HL-60/S4 treated with phorbol 12-myristate 13-acetate at 8.2 ng/mL for 4 days and 3 days (cell line): ENCODE data around the gene SPANXB1.
"Not testable (repeated sequence)": the region's sequence is repeated elsewhere in the genome, so short reads cannot be mapped to it uniquely, and the experiment has no call there.

ENCODE experiments used
- in situ Hi-C: fragments of 300-500 bp; cut with MboI; formaldehyde crosslinking; loops from 2 replicates; pipeline ENCODE4 v1.15.0; 2022; ENCODE audit warnings: low sequenced_read_pairs

Gene SPANXB1, protein sequence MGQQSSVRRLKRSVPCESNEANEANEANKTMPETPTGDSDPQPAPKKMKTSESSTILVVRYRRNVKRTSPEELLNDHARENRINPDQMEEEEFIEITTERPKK

DNA sequence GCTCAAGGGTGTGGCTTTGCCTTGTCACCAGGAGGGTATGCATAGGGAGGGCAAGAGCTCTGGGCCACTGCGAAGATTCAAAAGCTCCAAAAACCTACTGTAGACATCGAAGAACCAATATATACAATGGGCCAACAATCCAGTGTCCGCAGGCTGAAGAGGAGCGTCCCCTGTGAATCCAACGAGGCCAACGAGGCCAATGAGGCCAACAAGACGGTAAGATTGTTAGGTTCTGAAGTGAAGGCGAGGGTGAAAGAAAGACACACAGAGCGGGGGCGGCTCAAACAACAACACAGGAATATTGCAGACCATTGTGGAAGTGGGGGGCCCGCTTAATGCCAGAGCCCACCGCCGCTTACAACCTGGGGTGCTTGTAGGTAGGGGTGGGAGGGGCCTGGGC is at the start of gene SPANXB1:
TSS of gene SPANXB1 (plus strand) at position 27 of the 400 bp plus-strand sequence. CDS start at position 127, 100 bp downstream.
- in situ Hi-C loops, result not testable (repeated sequence)

DNA sequence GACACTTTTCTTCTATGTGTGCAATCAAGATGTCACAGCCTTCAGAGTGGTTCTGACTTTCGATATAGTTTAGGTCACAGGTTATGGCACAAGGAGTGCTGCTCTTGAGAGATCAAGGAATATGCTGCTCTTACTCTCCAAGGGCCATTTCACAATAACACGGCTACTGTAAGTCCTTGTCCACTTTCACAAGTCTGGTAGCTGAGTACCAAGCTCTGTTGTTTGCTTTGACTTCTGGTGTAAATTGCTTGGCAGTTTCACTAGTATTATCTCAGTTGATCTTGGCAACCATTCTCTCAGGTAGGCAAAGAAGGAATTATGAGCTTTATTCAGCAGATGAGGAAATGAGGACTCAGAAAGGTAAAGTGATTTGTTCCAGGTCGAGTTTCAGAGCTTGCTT is 35.4 kb upstream of the SPANXB1 start:
- in situ Hi-C loops, result no loop called here

DNA sequence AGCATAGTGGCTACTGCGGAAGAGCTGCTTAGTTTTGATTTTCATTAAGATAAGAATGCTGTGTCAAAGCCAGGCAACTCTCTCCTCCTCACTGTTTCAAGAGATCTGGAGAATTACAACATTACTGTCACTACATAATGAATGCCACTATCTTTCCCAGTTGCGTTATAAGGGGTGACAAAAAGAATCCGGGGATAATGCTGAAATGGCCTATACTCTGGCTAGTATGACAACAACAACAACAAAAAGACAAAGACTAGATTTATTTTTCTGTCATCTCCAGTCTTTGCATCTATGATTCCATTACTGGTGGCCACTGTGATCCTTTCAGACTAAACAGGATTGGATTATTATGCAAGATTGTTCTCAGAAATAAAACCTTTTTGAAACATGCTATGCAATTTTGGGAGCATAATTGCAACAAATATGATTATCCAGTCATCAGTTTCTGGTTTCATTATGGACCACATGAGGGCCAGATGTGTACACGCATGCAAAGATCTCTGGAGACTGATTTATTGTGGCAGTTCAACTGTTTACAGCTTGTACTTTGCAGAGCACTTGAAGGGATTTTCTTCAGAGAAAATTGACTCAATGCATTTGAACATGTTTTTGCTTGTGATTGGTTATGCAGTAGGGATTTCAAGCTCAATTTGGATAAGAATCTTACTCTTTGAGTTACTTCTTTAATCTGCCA is 31.1 kb upstream of the SPANXB1 start:
- in situ Hi-C loops, result no loop called here

DNA sequence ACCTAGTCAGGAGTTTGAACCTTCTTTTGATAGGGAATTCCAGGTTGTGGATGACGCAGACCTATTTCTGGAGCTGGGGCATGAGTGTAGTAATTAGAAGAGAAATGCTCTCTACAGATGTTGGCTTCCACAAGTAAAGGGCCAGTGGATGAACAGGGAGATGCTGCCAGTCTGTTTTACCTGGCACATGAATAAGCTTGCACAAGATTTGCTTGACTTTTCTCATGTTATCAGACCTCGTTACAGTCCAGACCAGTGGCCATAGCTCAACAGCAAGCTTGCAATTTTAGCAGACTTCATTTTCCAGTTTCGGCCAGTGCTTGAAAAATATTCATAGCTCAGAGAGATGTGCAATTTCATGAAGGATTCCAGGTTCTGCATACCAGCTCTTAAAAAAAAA is 26.9 kb upstream of the SPANXB1 start:
- in situ Hi-C loops, result no loop called here

DNA sequence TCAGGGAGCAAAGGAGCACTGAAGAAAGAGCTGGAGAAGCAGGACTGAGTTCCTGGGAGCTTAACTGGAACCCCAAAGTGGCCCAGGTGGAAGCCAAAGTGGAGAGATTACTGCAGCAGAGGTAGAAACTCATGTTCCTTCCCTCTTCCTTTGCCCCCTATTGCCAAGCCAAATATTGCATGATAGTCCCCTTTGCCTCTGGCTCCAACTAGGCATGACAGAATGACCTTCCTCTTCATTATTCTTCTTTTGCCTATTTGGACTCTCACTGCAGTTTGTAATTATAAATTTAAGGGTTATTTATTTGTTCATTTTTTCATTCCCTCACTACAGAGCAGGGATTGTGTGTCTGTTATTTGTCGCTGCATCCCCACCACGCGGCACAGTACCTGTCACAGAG is 22.1 kb upstream of the SPANXB1 start:
- in situ Hi-C loops, result no loop called here

DNA sequence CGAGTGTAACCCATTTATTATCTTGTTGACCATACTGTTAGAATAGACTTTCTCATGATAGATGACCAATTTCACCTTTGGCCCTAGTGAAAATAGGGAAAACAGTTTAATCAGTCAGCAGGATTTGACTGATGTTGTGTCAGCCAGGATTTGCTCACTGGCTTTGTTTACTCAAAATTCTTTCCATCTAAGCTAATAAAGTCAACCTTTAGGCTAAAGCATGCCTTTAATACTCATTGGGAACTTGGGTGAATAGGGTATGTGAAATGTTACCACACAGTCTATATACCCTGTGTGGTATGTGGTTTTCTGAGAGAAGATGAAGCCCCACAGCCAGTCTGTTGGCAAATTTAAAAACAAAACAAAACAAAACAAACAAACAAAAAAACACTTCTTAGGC is 18.7 kb upstream of the SPANXB1 start:
- in situ Hi-C loops, result no loop called here

DNA sequence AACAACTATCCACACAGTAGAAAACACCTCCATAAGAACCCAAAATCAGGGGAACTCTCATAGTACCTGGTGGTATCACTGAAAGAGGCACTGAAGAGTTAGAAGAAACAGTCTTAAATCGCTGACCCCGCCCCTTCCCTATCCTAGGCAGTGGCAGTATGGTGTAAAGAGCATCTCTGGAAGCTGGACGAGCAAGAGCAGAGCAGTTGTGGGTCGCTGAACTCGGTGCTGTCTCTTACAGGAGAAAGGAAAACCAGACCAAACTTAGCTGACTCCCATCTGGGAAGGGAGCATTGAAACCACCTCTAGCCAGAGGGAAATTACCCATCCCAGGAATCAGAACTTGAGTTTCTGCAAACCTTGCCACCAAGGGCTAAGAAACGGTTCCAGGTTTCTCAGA is 2.8 kb downstream of the SPANXB1 start:
- in situ Hi-C loops, result not testable (repeated sequence)

DNA sequence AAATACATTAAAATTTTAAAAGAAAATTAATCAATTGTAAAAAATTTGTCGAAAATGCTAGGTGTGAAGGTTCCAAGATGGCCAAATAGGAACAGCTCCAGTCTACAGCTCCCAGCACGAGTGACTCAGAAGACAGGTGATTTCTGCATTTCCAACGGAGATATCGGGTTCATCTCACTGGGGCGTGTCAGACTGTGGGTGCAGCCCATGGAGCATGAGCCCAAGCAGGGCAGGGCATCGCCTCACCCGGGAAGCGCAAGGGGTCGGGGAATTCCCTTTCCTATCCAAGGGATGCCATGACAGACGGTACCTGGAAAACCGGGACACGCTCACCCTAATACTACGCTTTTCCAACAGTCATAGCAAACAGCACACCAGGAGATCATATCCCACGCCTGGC is 41.9 kb downstream of the SPANXB1 start:
- in situ Hi-C loops, result not testable (repeated sequence)

DNA sequence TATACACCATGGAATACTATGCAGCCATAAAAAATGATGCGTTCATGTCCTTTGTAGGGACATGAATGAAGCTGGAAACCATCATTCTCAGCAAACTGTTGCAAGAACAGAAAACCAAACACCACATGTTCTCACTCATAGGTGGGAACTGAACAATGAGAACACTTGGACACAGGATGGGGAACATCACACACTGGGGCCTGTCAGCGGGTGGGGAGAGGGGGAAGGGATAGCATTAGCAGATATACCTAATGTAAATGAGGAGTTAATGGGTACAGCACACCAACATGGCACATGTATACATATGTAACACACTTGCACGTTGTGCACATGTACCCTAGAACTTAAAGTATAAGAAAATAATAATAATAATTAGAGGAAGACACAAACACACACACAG is 47.5 kb downstream of the SPANXB1 start:
- in situ Hi-C loops, result not testable (repeated sequence)

DNA sequence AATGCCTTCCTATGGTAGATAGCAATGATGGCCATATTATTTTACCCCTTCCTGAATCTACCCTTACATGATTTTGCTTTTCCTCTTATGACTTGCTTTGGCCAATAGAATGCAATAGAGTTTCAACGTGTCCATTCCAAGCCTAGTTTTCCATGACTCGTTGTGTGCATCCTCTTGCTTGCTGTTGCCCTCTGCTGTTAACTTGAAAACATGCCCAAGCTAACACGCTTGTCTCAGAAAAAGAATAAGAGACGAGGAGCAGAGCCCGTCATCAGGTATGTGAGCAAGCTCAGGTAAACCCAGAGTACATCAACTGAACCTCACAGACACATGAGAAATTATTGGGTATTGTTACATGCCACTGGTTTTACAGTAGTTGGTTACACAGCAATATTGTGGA is 49.7 kb downstream of the SPANXB1 start:
- in situ Hi-C loops, result not testable (repeated sequence)
